Renal cortex interstitium (tissue), 11 donors: ENCODE measurements around the gene NCOR2. TPM values are rescaled to one million over a fixed set of nuclear protein-coding genes. Genes with fewer than 3 reads are reported as not detected.
"Not testable (repeated sequence)": the region's sequence is repeated elsewhere in the genome, so short reads cannot be mapped to it uniquely, and the experiment has no call there.

Source experiments
- DNase-seq, 11 donors: peaks; one replicate each; pipeline ENCODE4 v3.0.0-alpha.2; 2013; ENCODE audit warnings: low read depth in 9 of 11, low spot score in 4 of 11; ENCODE audit errors: extremely low read depth in 1 of 11
- polyA plus RNA-seq, 3 donors: library from polyadenylated mRNA; unstranded; fragments of 120-200 nt; gene quantifications; one replicate each; pipeline ENCODE4 v1.2.1, GENCODE V29; 2013; ENCODE audit not compliant: insufficient read length in 3 of 3

Gene NCOR2
- polyA plus RNA-seq, 3 donors: 62.7 to 106 (median 87.2) TPM

GRCh38 chr12:124605150-124605882 is 37.9 kb upstream of the NCOR2 start:
- no peak for DNase-seq

GRCh38 chr12:124604264-124604680 is 36.9 kb upstream of the NCOR2 start:
- no peak for DNase-seq

GRCh38 chr12:124603831-124604251 is 36.4 kb upstream of the NCOR2 start:
- DNase-seq: no peak

- DNase-seq: no peak
Observed at GRCh38 chr12:124603100-124603541, 35.7 kb upstream of the NCOR2 start.

GRCh38 chr12:124601706-124602105 is 34.3 kb upstream of the NCOR2 start:
- DNase-seq: no peak

- DNase-seq: no peak
Observed at GRCh38 chr12:124599074-124599999, 31.9 kb upstream of the NCOR2 start.

GRCh38 chr12:124597041-124597440 is 29.6 kb upstream of the NCOR2 start:
- no peak for DNase-seq

- no peak for DNase-seq
Observed at GRCh38 chr12:124595444-124595843, 28.0 kb upstream of the NCOR2 start.

GRCh38 chr12:124594851-124595250 is 27.4 kb upstream of the NCOR2 start:
- no peak for DNase-seq

GRCh38 chr12:124593851-124594401 is 26.5 kb upstream of the NCOR2 start:
- no peak for DNase-seq

- no peak for DNase-seq
Observed at GRCh38 chr12:124593176-124593575, 25.8 kb upstream of the NCOR2 start.

- no peak for DNase-seq
Observed at GRCh38 chr12:124592481-124593160, 25.2 kb upstream of the NCOR2 start.

GRCh38 chr12:124592050-124592449 is 24.6 kb upstream of the NCOR2 start:
- no peak for DNase-seq

GRCh38 chr12:124590447-124590846 is 23.0 kb upstream of the NCOR2 start:
- DNase-seq: no peak

GRCh38 chr12:124588751-124589267 is 21.4 kb upstream of the NCOR2 start:
- DNase-seq: no peak

GRCh38 chr12:124588018-124588634 is 20.7 kb upstream of the NCOR2 start:
- DNase-seq: no peak

- DNase-seq: no peak
Observed at GRCh38 chr12:124586756-124587155, 19.3 kb upstream of the NCOR2 start.

- DNase-seq: not testable (repeated sequence)
Observed at GRCh38 chr12:124584494-124584893, 17.1 kb upstream of the NCOR2 start.

- DNase-seq: no peak
Observed at GRCh38 chr12:124583854-124584253, 16.4 kb upstream of the NCOR2 start.
